ENCODE measurements around the gene GYS1. TPM values are rescaled to one million over a fixed set of nuclear protein-coding genes. Genes with fewer than 3 reads are reported as not detected.

Gene GYS1
- total and polyA plus RNA-seq, 7 experiments from 2014 or later = 22.6 to 82.3 (median 40.3) TPM

- H3K27me3 ChIP-seq (ENCODE audit: control insufficient read depth in 2 of 2, insufficient read depth in 2 of 2, low read length in 2 of 2) = no peaks in the 10 kb centered on the region
- no peaks in the 10 kb centered on the region for H3K9me3 ChIP-seq (ENCODE audit: control insufficient read depth in 2 of 3, low read length in 3 of 3)
- peaks cover 0 to 41% (median 6%) of the 10 kb centered on the region in 3 experiments for H3K36me3 ChIP-seq (ENCODE audit: control insufficient read depth in 2 of 3, insufficient read depth in 3 of 3, low read length in 3 of 3)
- peak within 1 kb of the TSS; percentile 94 to 100 (median 99) for H3K4me3 Mint-ChIP-seq
- H3K36me3 Mint-ChIP-seq = peaks cover 0 to 29% (median 11%) of the 10 kb centered on the region in 5 donors
- intact Hi-C loops (cut with micrococcal nuclease) = loop anchor here (1.0 to 5.0 kb wide), 15 partner anchors 10 to 633 kb away; partner anchors contain the start of genes CA11 (in 2 of the 2), GYS1 (in 2 of the 2), NUCB1 (in 2 of the 2) and RUVBL2 (in 2 of the 2)
- H3K27me3 Mint-ChIP-seq = no peaks in the 10 kb centered on the region
- H3K9me3 Mint-ChIP-seq = peaks cover 0 to 5% (median 0%) of the 10 kb centered on the region in 11 donors
- peak within 1 kb of the TSS; percentile 73 for H3K27ac ChIP-seq (ENCODE audit: low read depth, low read length)
- peak within 1 kb of the TSS; percentile 93 to 100 (median 97) for H3K27ac Mint-ChIP-seq
- peaks cover 42 to 69% (median 62%) of the 10 kb centered on the region in 7 donors for H3K4me1 Mint-ChIP-seq
- DNase-seq (peak; percentile 77 to 93 (median 84)), ATAC-seq (peak; percentile 85)
- ChIA-PET POLR2A (interaction anchor here (0.6 to 5.3 kb wide), 24 partner anchors 8 to 346 kb away, joined by 3 to 58 read pairs (median 4); partner anchors contain the start of genes BAX, DHDH, GYS1 and LHB), CTCF (interaction anchor here (0.6 to 1.8 kb wide), 5 partner anchors 28 to 643 kb away, joined by 3 to 4 read pairs (median 4); partner anchors contain the start of genes GYS1 and RUVBL2)
- H3K4me3 ChIP-seq (ENCODE audit: low read length) = peak within 1 kb of the TSS; percentile 86
- H3K4me1 ChIP-seq (ENCODE audit: control insufficient read depth in 2 of 2, insufficient read depth in 2 of 2, low read length in 2 of 2) = peaks cover 30 to 37% of the 10 kb centered on the region in 2 donors
Measured at GRCh38 chr19:48965040-48965805, 27.9 kb downstream of the GYS1 start, which contains the start of gene FTL. FTL (plus strand) TSS chr19:48965309; CDS start chr19:48965508, 199 bp downstream.

- peak overlapping the region; percentile 43 for H3K4me3 ChIP-seq (ENCODE audit: low read length)
- ATAC-seq (no peak), DNase-seq (peak in 3 of 9 donors; percentile 27 to 36 (median 28))
- H3K27ac Mint-ChIP-seq = peak overlapping the region; percentile 92 to 100 (median 97)
- H3K9me3 ChIP-seq (ENCODE audit: control insufficient read depth in 2 of 3, low read length in 3 of 3) = no peaks in the 10 kb centered on the region
- peaks cover 0 to 30% (median 11%) of the 10 kb centered on the region in 5 donors for H3K36me3 Mint-ChIP-seq
- H3K36me3 ChIP-seq (ENCODE audit: control insufficient read depth in 2 of 3, insufficient read depth in 3 of 3, low read length in 3 of 3) = peaks cover 0 to 33% (median 6%) of the 10 kb centered on the region in 3 experiments
- no peaks in the 10 kb centered on the region for H3K27me3 ChIP-seq (ENCODE audit: control insufficient read depth in 2 of 2, insufficient read depth in 2 of 2, low read length in 2 of 2)
- ChIA-PET POLR2A (interaction anchor here (0.6 to 5.3 kb wide), 17 partner anchors 10 to 327 kb away, joined by 3 to 58 read pairs (median 4); partner anchors contain the start of genes BAX, CA11, DBP and GYS1), CTCF (interaction anchor here (0.7 kb wide), 1 partner anchor 642 kb away, joined by 3 read pairs; no protein-coding TSS in a partner anchor)
- peaks cover 0 to 5% (median 0%) of the 10 kb centered on the region in 11 donors for H3K9me3 Mint-ChIP-seq
- no peaks in the 10 kb centered on the region for H3K27me3 Mint-ChIP-seq
- peaks cover 42 to 74% (median 62%) of the 10 kb centered on the region in 7 donors for H3K4me1 Mint-ChIP-seq
- peaks cover 30 to 37% of the 10 kb centered on the region in 2 donors for H3K4me1 ChIP-seq (ENCODE audit: control insufficient read depth in 2 of 2, insufficient read depth in 2 of 2, low read length in 2 of 2)
- intact Hi-C loops (cut with micrococcal nuclease) = loop anchor here (1.0 to 5.0 kb wide), 15 partner anchors 9 to 632 kb away; partner anchors contain the start of genes CA11 (in 2 of the 2), GYS1 (in 2 of the 2), NUCB1 (in 2 of the 2) and RUVBL2 (in 2 of the 2)
- H3K27ac ChIP-seq (ENCODE audit: low read depth, low read length) = peak overlapping the region; percentile 68
- H3K4me3 Mint-ChIP-seq = peak overlapping the region; percentile 94 to 100 (median 99)
Measured at GRCh38 chr19:48964205-48965039, 28.7 kb downstream of the GYS1 start.

DNA sequence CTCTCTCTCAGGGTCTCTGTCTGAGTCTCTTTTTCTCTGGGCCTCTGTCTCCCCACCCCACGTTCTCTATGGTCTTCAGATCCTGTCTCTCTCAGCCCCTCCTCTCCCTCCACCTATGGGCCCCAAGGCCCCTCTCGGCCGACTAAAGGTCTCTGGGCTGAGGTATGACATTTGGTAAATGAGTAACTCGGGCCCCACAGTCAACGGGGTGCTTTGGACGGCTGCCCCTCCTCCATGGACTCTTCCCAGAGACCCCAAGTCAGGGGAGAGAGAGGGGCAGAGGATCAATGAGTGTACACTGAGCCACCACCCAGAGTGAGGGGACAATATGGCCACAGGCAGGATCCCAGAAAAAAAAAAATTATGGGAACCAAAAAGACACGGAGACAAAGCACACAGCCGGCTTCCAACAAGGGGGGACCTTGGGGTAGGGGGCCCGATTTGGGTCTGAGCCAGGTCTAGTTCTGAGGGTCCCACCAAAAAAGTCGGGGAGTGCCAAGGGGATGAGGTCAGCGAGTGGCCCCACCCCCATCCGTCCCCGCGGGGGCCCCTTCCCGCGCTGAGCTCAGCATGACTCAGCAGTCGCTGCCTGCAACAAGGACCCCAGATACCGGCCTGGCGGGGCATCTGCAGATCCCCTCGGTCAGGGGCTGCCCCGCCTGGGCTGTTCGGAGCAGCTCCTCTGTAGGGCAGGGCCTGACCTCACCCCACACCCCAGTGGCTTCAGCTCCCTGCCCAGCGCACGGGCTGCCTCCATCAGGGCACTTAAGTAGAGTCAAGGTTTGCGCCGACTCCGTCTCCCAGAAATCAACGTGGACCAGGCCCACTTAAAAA is 29.5 kb downstream of the GYS1 start:
- ATAC-seq (no peak), DNase-seq (peak in 2 of 9 donors; percentile 32 to 75)
- POLR2A ChIA-PET = interaction anchor here (0.6 to 5.3 kb wide), 10 partner anchors 9 to 326 kb away, joined by 3 to 58 read pairs (median 3); partner anchors contain the start of genes BAX, CA11, DBP and GYS1
- peaks cover 30 to 37% of the 10 kb centered on the region in 2 donors for H3K4me1 ChIP-seq (ENCODE audit: control insufficient read depth in 2 of 2, insufficient read depth in 2 of 2, low read length in 2 of 2)
- H3K9me3 ChIP-seq (ENCODE audit: control insufficient read depth in 2 of 3, low read length in 3 of 3) = no peaks in the 10 kb centered on the region
- peaks cover 0 to 25% (median 6%) of the 10 kb centered on the region in 3 experiments for H3K36me3 ChIP-seq (ENCODE audit: control insufficient read depth in 2 of 3, insufficient read depth in 3 of 3, low read length in 3 of 3)
- intact Hi-C loops (cut with micrococcal nuclease) = loop anchor here (2.0 kb wide), 3 partner anchors 91 to 317 kb away; partner anchors contain the start of genes CA11 (in 1 of the 2) and PPP1R15A (in 1 of the 2)
- peaks cover 0 to 30% (median 11%) of the 10 kb centered on the region in 5 donors for H3K36me3 Mint-ChIP-seq
- H3K4me3 Mint-ChIP-seq = peak overlapping the region; percentile 94 to 100 (median 99)
- H3K9me3 Mint-ChIP-seq = peaks cover 0 to 5% (median 0%) of the 10 kb centered on the region in 11 donors
- H3K27me3 ChIP-seq (ENCODE audit: control insufficient read depth in 2 of 2, insufficient read depth in 2 of 2, low read length in 2 of 2) = no peaks in the 10 kb centered on the region
- H3K4me3 ChIP-seq (ENCODE audit: low read length) = peak overlapping the region; percentile 43
- peaks cover 42 to 80% (median 65%) of the 10 kb centered on the region in 7 donors for H3K4me1 Mint-ChIP-seq
- H3K27ac ChIP-seq (ENCODE audit: low read depth, low read length) = peak overlapping the region; percentile 68
- H3K27me3 Mint-ChIP-seq = no peaks in the 10 kb centered on the region
- CTCF ChIA-PET = no interaction called here
- H3K27ac Mint-ChIP-seq = peak overlapping the region; percentile 92 to 100 (median 97)

DNA sequence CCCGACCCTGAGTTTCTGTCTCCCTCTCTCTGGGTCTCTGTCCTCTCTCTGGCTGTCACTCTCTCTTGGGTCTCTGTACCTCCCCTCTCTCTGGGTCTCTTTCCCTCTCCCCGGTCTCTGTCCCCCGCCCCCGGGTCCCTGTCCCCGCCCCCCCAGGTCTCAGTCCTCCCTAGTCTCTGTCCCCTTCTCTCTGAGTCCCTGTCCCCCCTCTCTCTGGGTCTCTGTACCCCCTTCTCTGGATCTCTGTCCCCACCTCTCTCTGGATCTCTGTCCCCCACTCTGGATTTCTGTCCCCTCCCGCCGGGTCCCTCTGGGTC is 30.3 kb downstream of the GYS1 start:
- no peaks in the 10 kb centered on the region for H3K9me3 ChIP-seq (ENCODE audit: control insufficient read depth in 2 of 3, low read length in 3 of 3)
- ChIA-PET CTCF (interaction anchor here (0.7 to 1.0 kb wide), 2 partner anchors 8 to 31 kb away, joined by 3 to 4 read pairs; partner anchors contain the start of genes GYS1 and RUVBL2), POLR2A (interaction anchor here (1.0 to 1.5 kb wide), 4 partner anchors 8 to 118 kb away, joined by 3 to 6 read pairs (median 4); partner anchors contain the start of gene NUCB1)
- Mint-ChIP-seq H3K27ac (peak overlapping the region; percentile 77 to 100 (median 93)), H3K27me3 (no peaks in the 10 kb centered on the region), H3K9me3 (peaks cover 0 to 5% (median 0%) of the 10 kb centered on the region in 11 donors), H3K4me1 (peaks cover 42 to 87% (median 67%) of the 10 kb centered on the region in 7 donors), H3K36me3 (peaks cover 0 to 30% (median 11%) of the 10 kb centered on the region in 5 donors), H3K4me3 (peak overlapping the region in 9 of 10 donors; percentile 23 to 100 (median 94))
- H3K36me3 ChIP-seq (ENCODE audit: control insufficient read depth in 2 of 3, insufficient read depth in 3 of 3, low read length in 3 of 3) = peaks cover 0 to 17% (median 6%) of the 10 kb centered on the region in 3 experiments
- H3K27ac ChIP-seq (ENCODE audit: low read depth, low read length) = peak overlapping the region; percentile 64
- ATAC-seq (no peak), DNase-seq (no peak)
- peaks cover 32 to 37% of the 10 kb centered on the region in 2 donors for H3K4me1 ChIP-seq (ENCODE audit: control insufficient read depth in 2 of 2, insufficient read depth in 2 of 2, low read length in 2 of 2)
- H3K27me3 ChIP-seq (ENCODE audit: control insufficient read depth in 2 of 2, insufficient read depth in 2 of 2, low read length in 2 of 2) = no peaks in the 10 kb centered on the region
- H3K4me3 ChIP-seq (ENCODE audit: low read length) = no peak overlapping the region
- intact Hi-C loops (cut with micrococcal nuclease) = no loop called here

DNA sequence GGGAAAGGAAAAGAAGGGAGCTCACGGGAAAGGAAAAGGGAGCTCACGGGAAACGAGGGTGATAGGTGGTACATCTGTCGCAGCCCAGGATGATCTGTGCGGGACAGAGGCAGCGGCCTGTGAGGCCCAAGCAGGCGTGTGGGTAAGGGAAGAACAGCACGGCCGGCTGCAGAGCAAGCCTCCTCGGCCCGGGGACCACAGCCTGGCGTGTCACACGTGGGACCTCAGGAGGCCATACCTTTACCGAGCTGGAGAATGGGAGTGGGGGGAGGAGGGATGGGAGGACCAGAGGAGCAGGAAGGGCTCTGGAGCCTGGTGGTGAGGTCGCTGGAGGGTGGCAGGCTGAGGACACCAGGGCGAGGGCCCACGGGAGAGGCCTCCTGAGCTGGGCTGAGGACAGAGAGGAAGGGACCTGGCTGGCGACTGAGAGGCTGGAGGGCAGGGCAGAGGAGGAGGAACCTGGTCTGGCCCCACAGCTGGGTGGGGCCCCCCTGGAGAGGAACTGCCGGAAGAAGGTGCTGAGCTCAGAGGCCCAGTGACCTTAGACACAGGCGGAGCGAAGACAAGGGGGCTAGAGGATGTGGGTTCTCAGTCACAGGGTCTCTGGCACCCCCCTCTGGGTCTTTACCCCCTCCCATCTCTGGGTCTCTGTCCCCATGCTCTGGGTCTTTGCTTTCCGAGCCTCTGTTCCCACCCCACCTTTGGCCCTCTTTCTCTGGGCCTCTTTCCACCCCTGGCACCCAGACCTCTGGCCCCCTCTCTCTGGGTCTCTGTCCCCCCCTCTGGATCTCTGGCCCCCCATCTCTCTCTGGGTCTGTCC is 30.9 kb downstream of the GYS1 start:
- DNase-seq = peak in 2 of 9 donors; percentile 29 to 34
- Mint-ChIP-seq H3K27me3 (no peaks in the 10 kb centered on the region), H3K27ac (peak overlapping the region; percentile 66 to 100 (median 91)), H3K4me3 (peak overlapping the region; percentile 23 to 100 (median 78)), H3K9me3 (peaks cover 0 to 5% (median 0%) of the 10 kb centered on the region in 11 donors), H3K36me3 (peaks cover 0 to 35% (median 11%) of the 10 kb centered on the region in 5 donors), H3K4me1 (peaks cover 42 to 87% (median 72%) of the 10 kb centered on the region in 7 donors)
- Histone ChIP-seq H3K4me1 (ENCODE audit: control insufficient read depth in 2 of 2, insufficient read depth in 2 of 2, low read length in 2 of 2) (peaks cover 36 to 37% of the 10 kb centered on the region in 2 donors), H3K27me3 (ENCODE audit: control insufficient read depth in 2 of 2, insufficient read depth in 2 of 2, low read length in 2 of 2) (no peaks in the 10 kb centered on the region), H3K27ac (ENCODE audit: low read depth, low read length) (peak overlapping the region; percentile 64), H3K36me3 (ENCODE audit: control insufficient read depth in 2 of 3, insufficient read depth in 3 of 3, low read length in 3 of 3) (peaks cover 0 to 12% (median 6%) of the 10 kb centered on the region in 3 experiments), H3K4me3 (ENCODE audit: low read length) (no peak overlapping the region), H3K9me3 (ENCODE audit: control insufficient read depth in 2 of 3, low read length in 3 of 3) (no peaks in the 10 kb centered on the region)
- peak; percentile 41 for ATAC-seq
- intact Hi-C loops (cut with micrococcal nuclease) = no loop called here
- ChIA-PET CTCF (interaction anchor here (0.6 to 1.0 kb wide), 4 partner anchors 9 to 203 kb away, joined by 3 to 6 read pairs (median 4); partner anchors contain the start of genes GYS1 and RUVBL2), POLR2A (interaction anchor here (0.8 to 1.5 kb wide), 10 partner anchors 8 to 167 kb away, joined by 3 to 7 read pairs (median 4); partner anchors contain the start of genes NUCB1 and PPP1R15A)
